HEK293 (cell line): Measurements from ENCODE around the gene TTLL9.

Source experiments
- CTCF ChIP-seq: fragments of 450-650 bp; formaldehyde crosslinking; IDR thresholded peaks from 2 replicates; pipeline ENCODE4 v1.5.1; 2016; ENCODE audit warnings: missing biosample characterization, missing genetic modification characterization
- ELK4 ChIP-seq: IDR thresholded peaks from 2 replicates; pipeline ENCODE4 v1.6.1; 2011; ENCODE audit warnings: mild to moderate bottlenecking, low read depth, low read length, borderline replicate concordance
- MZF1 ChIP-seq: fragments of 450-650 bp; formaldehyde crosslinking; IDR thresholded peaks from 2 replicates; pipeline ENCODE4 v1.5.1; 2017; ENCODE audit warnings: missing biosample characterization, missing genetic modification characterization, borderline replicate concordance
- PRDM4 ChIP-seq: fragments of 450-650 bp; formaldehyde crosslinking; IDR thresholded peaks from 2 replicates; pipeline ENCODE4 v1.5.1; 2017; ENCODE audit warnings: missing biosample characterization, missing genetic modification characterization
- ZBTB11 ChIP-seq: fragments of 450-650 bp; formaldehyde crosslinking; conservative IDR thresholded peaks from 2 replicates; pipeline ENCODE4 v1.5.1; 2016; ENCODE audit warnings: low read depth, missing biosample characterization, missing genetic modification characterization
- ZNF266 ChIP-seq: fragments of 450-650 bp; formaldehyde crosslinking; IDR thresholded peaks from 2 replicates; pipeline ENCODE4 v1.5.1; 2016; ENCODE audit warnings: missing biosample characterization, missing genetic modification characterization, low read depth
- ZNF292 ChIP-seq: fragments of 450-650 bp; formaldehyde crosslinking; IDR thresholded peaks from 2 replicates; pipeline ENCODE4 v1.5.1; 2016; ENCODE audit warnings: low read depth, missing biosample characterization, missing genetic modification characterization, borderline replicate concordance
- ZNF398 ChIP-seq: fragments of 450-650 bp; formaldehyde crosslinking; IDR thresholded peaks from 2 replicates; pipeline ENCODE4 v1.5.1; 2017; ENCODE audit warnings: missing biosample characterization, missing genetic modification characterization
- ZNF404 ChIP-seq: fragments of 450-650 bp; formaldehyde crosslinking; IDR thresholded peaks from 2 replicates; pipeline ENCODE4 v1.5.1; 2017; ENCODE audit warnings: missing biosample characterization, missing genetic modification characterization
- ZNF549 ChIP-seq: fragments of 450-650 bp; IDR thresholded peaks from 2 replicates; pipeline ENCODE4 v1.5.1; 2018; ENCODE audit warnings: missing biosample characterization, missing genetic modification characterization, mild to moderate bottlenecking, inconsistent platforms, moderate library complexity
- ZNF561 ChIP-seq: fragments of 450-650 bp; IDR thresholded peaks from 2 replicates; pipeline ENCODE4 v1.5.1; 2018; ENCODE audit warnings: missing biosample characterization, missing genetic modification characterization, borderline replicate concordance
- ZNF660 ChIP-seq: fragments of 450-650 bp; IDR thresholded peaks from 2 replicates; pipeline ENCODE4 v1.5.1; 2018; ENCODE audit warnings: missing biosample characterization, mild to moderate bottlenecking, missing genetic modification characterization
- ZNF670 ChIP-seq: fragments of 450-650 bp; formaldehyde crosslinking; IDR thresholded peaks from 2 replicates; pipeline ENCODE4 v1.5.1; 2016; ENCODE audit warnings: missing biosample characterization, missing genetic modification characterization, low read depth
- ZNF747 ChIP-seq: fragments of 450-650 bp; formaldehyde crosslinking; IDR thresholded peaks from 2 replicates; pipeline ENCODE4 v1.5.1; 2016; ENCODE audit warnings: missing biosample characterization, missing genetic modification characterization

GRCh38 chr20:31901615-31902014 is 31.2 kb downstream of the TTLL9 start:
- TF ChIP-seq CTCF (tag by site-specific recombination): no peak
- TF ChIP-seq ZNF404 (tag by site-specific recombination): no peak
- no peak for TF ChIP-seq ZNF747 (tag by site-specific recombination)
- TF ChIP-seq ZNF398 (tag by site-specific recombination): no peak
- no peak for TF ChIP-seq MZF1 (tag by site-specific recombination)
- no peak for TF ChIP-seq ZNF561 (tag by site-specific recombination)
- TF ChIP-seq ZNF549 (tag by site-specific recombination): no peak
- TF ChIP-seq PRDM4 (tag by site-specific recombination): no peak
- TF ChIP-seq ELK4: no peak
- no peak for TF ChIP-seq ZNF292 (tag by site-specific recombination)
- TF ChIP-seq ZBTB11 (tag by site-specific recombination): no peak
- no peak for TF ChIP-seq ZNF660 (tag by site-specific recombination)
- no peak for TF ChIP-seq ZNF266 (tag by site-specific recombination)
- TF ChIP-seq ZNF670 (tag by site-specific recombination): no peak
